Thoracic aorta (tissue), 2 donors: ENCODE data around the gene KRT13. TPM values are rescaled to one million over a fixed set of nuclear protein-coding genes. Genes with fewer than 3 reads are reported as not detected.

Experiments
- ATAC-seq: fragments of 150-250 bp; one replicate; pipeline ENCODE4 v1.8.0; 2017; ENCODE audit warnings: low read depth; ENCODE audit not compliant: insufficient number of reproducible peaks, low FRiP score
- DNase-seq: peaks from one replicate; pipeline ENCODE4 v3.0.0-alpha.2; 2020; ENCODE audit warnings: low spot score
- H3K27ac ChIP-seq, 2 donors: fragments of 200-600 bp; sonication (generic); 1 replicate in 1 of 2; 2 replicates in 1 of 2; pipeline ENCODE4 v1.5.1; 2016; ENCODE audit warnings: mild to moderate bottlenecking in 2 of 2, moderate library complexity in 2 of 2
- H3K27me3 ChIP-seq: fragments of 200-600 bp; sonication (generic); replicated peaks from 2 replicates; pipeline ENCODE4 v1.6.0; 2016; ENCODE audit warnings: mild to moderate bottlenecking; ENCODE audit not compliant: insufficient read depth
- H3K36me3 ChIP-seq: fragments of 200-600 bp; sonication (generic); one replicate; pipeline ENCODE4 v1.5.1; 2016
- H3K4me1 ChIP-seq, 2 donors: fragments of 200-600 bp; sonication (generic); 1 replicate in 1 of 2; 2 replicates in 1 of 2; pipeline versions ENCODE4 v1.5.1 to v1.6.0; 2016; ENCODE audit warnings: low read depth in 2 of 2, mild to moderate bottlenecking in 1 of 2; ENCODE audit not compliant: control insufficient read depth in 1 of 2
- H3K4me3 ChIP-seq: fragments of 200-600 bp; sonication (generic); 2 replicates; pipeline ENCODE4 v1.5.1; 2016; ENCODE audit warnings: mild to moderate bottlenecking
- H3K9me3 ChIP-seq: fragments of 200-600 bp; sonication (generic); 2 replicates; pipeline ENCODE4 v1.5.1; 2016
- total RNA-seq, 2 donors: library from RNA; depleted of rRNA; stranded (reverse); fragments of >200 nt; gene quantifications; one replicate each; pipeline versions ENCODE4 v1.1.0 to v1.2.3, GENCODE V29; 2016
- TF ChIP-seq, protein P1 (sequence below): fragments of 200-600 bp; sonication (generic); IDR thresholded peaks from one replicate; pipeline ENCODE4 v1.5.1; 2019; ENCODE audit warnings: antibody characterized with exemption

Gene KRT13
- total RNA-seq, 2 donors from 2014 or later: 1.4 TPM; not detected in 1

DNA sequence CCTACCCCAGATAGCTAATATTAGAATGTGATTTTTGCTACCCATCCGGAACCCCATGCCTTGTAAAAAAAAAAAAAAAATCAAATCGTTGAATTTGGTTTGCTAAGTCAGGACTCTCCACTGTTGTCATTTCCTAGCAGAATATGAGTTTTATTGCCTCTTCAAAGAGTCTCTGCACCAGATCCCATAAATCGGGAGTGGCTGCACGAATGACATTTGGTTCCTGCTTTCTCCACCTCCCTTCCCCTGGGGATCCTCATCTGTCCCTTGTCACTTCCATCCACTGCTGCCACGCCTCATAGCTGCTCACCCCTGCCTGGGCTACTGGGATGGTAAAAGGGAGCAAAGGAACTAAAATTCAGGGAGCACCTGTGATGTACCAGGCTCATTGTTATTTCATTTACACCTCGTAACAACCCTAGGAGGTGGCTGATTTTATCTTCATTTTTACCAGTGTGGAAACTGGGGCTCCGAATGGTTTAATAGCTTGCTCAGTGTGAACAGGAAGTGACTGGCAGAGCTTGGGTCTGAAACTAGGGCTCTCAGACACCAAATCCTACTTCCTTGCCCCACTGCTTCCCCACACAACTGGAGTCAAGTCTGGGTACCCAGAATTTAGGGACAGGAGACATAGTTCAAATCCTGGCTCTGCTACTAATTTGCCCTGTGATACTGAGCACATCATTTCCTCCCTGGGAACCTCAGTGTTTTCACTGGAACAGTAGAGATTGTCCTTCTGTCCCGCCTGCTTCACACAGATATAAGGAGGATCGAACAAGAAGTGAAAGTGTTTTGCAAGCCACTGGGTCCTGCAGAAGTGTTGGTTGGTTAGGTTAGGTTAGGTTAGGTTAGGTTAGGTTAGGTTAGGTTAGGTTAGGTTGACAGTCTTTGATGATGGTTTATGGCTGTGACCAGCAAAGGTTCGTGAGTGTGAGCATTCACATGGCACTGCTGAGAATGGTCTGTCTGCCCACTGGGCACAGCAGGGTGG is 15.1 kb downstream of the KRT13 start:
- Histone ChIP-seq H3K4me3 (no peak overlapping the region), H3K27ac (no peak overlapping the region), H3K9me3 (no peaks in the 10 kb centered on the region), H3K27me3 (no peaks in the 10 kb centered on the region), H3K4me1 (peaks cover 5 to 9% of the 10 kb centered on the region in 2 donors), H3K36me3 (no peaks in the 10 kb centered on the region)
- TF ChIP-seq, protein P1, sequence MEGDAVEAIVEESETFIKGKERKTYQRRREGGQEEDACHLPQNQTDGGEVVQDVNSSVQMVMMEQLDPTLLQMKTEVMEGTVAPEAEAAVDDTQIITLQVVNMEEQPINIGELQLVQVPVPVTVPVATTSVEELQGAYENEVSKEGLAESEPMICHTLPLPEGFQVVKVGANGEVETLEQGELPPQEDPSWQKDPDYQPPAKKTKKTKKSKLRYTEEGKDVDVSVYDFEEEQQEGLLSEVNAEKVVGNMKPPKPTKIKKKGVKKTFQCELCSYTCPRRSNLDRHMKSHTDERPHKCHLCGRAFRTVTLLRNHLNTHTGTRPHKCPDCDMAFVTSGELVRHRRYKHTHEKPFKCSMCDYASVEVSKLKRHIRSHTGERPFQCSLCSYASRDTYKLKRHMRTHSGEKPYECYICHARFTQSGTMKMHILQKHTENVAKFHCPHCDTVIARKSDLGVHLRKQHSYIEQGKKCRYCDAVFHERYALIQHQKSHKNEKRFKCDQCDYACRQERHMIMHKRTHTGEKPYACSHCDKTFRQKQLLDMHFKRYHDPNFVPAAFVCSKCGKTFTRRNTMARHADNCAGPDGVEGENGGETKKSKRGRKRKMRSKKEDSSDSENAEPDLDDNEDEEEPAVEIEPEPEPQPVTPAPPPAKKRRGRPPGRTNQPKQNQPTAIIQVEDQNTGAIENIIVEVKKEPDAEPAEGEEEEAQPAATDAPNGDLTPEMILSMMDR: no peak
- ATAC-seq: no peak
- DNase-seq: no peak

DNA sequence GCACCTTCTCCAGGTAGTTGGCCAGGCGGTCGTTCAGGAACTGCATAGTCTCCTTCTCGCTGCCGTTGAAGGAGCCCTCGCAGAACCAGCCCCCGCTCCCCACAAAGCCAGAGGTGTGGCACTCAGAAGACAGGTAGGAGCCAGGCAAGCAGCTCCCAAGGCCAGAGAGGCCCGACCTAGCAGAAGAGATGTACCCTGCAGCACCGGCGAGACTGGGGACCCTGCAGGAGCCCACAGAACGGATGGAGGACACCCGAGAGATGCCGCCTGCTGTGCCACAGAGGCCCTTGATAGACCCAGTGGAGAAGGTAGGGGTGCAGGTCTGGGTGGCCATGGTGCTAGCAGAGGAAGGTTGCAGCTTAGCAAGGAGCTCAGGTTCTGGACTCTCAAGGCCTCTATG is 15.9 kb downstream of the KRT13 start, which contains the start of gene KRT36:
TSS of gene KRT36 (minus strand) at position 380 of the 400 bp plus-strand sequence. CDS start at position 334, 46 bp downstream.
- Histone ChIP-seq H3K36me3 (no peaks in the 10 kb centered on the region), H3K4me3 (no peak within 1 kb of the TSS), H3K9me3 (no peaks in the 10 kb centered on the region), H3K27ac (no peak within 1 kb of the TSS), H3K4me1 (peaks cover 5 to 9% of the 10 kb centered on the region in 2 donors), H3K27me3 (no peaks in the 10 kb centered on the region)
- TF ChIP-seq, protein P1: no peak
- DNase-seq (no peak), ATAC-seq (no peak)

DNA sequence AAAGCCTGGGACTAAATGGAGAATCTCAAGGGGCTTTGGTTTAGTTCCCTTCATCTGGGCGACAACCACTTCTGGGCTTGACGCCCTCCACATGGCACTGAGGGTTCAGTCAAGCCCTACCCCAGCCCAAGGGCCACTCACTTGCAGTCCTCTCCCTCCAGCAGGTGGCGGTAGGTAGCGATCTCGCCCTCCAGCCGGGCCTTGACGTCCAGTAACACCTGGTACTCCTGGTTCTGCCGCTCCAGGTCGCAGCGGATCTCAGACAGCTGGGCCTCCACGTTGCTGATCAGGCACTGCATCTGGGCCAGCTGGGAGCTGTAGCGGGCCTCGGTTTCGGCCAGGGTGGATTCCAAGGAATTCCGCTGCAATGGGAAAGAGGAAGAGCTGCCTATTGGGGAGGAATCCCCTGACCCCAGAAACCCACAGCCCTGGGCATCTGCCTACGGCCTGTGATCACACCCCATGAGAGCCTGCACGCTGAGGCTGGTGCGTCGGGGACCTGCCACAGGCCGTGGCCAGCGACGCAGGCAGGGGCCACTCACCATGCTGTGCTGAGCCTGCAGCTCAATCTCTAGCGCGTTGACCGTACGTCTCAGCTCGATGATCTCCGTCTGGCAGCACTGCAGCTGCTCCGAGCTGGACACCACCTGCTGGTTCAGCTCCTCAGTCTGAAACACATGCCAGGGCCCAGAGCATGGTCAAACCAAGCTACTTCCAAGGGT is 18.4 kb downstream of the KRT13 start:
- TF ChIP-seq, protein P1: peak; percentile 28
- H3K27ac ChIP-seq: no peak overlapping the region
- ATAC-seq (no peak), DNase-seq (no peak)
- no peak overlapping the region for H3K4me3 ChIP-seq
- no peaks in the 10 kb centered on the region for H3K9me3 ChIP-seq
- no peaks in the 10 kb centered on the region for H3K27me3 ChIP-seq
- no peaks in the 10 kb centered on the region for H3K36me3 ChIP-seq
- no peaks in the 10 kb centered on the region for H3K4me1 ChIP-seq

DNA sequence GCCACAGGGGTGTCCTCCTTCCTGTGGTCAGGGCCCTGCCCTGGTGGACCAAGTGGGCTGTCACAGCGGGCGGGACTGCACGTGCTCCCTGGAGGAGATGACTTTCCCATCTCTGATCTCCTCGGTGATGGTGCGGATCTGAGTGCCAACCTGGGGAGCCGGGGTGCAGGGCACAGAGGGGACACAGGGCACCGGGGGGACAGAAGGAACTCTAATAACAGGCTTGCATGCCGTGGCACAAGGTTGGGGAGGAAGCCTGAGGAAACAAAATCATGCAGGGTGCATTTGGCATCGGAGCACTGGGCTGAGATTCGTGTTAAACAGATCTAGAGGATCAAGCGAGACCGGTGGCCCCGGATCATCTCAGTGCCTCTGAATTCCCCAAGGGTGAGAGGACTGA is 19.1 kb downstream of the KRT13 start:
- Histone ChIP-seq H3K4me3 (no peak overlapping the region), H3K27ac (no peak overlapping the region), H3K4me1 (no peaks in the 10 kb centered on the region), H3K27me3 (no peaks in the 10 kb centered on the region), H3K9me3 (no peaks in the 10 kb centered on the region), H3K36me3 (no peaks in the 10 kb centered on the region)
- TF ChIP-seq, protein P1: no peak
- ATAC-seq (no peak), DNase-seq (no peak)
